MM.1S (cell line): ENCODE measurements around the gene TRIM25.

Experiments used
- EZH2 ChIP-seq: fragments of 300-600 bp; sonication (generic); optimal IDR thresholded peaks from 2 replicates; pipeline ENCODE3; 2017; ENCODE audit warnings: low read depth, mild to moderate bottlenecking, antibody characterized with exemption, low read length, mixed read lengths
- EZH2phosphoT487 ChIP-seq: fragments of 300-600 bp; sonication (generic); IDR thresholded peaks from 2 replicates; pipeline ENCODE4 v1.6.1; 2018; ENCODE audit warnings: antibody characterized with exemption, low read length
- TF ChIP-seq, protein P1 (sequence below): fragments of 300-600 bp; sonication (generic); IDR thresholded peaks from 2 replicates; pipeline ENCODE4 v1.5.1; 2016; ENCODE audit warnings: antibody characterized with exemption, low read length, mixed read lengths

DNA sequence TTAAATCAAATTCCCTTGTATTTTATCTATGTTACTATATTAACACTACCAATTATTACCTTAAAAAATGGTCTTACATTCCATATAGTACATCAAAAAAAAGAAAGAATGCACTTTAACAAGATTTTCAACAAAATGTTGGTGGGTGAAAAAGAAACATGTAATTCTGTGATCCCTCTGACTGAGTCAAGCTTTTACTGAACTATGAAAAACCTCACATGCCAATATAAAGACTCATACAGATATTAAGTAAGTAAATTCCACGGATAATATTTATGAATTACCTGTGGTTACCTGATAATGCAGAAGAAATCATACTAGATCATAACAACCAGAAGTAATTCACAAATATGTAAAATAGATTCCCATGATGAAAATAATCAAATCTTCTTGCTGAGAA is 34.6 kb upstream of the TRIM25 start:
- TF ChIP-seq, protein P1, sequence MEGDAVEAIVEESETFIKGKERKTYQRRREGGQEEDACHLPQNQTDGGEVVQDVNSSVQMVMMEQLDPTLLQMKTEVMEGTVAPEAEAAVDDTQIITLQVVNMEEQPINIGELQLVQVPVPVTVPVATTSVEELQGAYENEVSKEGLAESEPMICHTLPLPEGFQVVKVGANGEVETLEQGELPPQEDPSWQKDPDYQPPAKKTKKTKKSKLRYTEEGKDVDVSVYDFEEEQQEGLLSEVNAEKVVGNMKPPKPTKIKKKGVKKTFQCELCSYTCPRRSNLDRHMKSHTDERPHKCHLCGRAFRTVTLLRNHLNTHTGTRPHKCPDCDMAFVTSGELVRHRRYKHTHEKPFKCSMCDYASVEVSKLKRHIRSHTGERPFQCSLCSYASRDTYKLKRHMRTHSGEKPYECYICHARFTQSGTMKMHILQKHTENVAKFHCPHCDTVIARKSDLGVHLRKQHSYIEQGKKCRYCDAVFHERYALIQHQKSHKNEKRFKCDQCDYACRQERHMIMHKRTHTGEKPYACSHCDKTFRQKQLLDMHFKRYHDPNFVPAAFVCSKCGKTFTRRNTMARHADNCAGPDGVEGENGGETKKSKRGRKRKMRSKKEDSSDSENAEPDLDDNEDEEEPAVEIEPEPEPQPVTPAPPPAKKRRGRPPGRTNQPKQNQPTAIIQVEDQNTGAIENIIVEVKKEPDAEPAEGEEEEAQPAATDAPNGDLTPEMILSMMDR = no peak
- TF ChIP-seq EZH2 (no peak), EZH2phosphoT487 (no peak)
